ENCODE results near the gene MINDY4. TPM values are rescaled to one million over a fixed set of nuclear protein-coding genes. Genes with fewer than 3 reads are reported as not detected.

The MINDY4 gene
- total and polyA plus RNA-seq, 8 donors = 1.6 to 22.8 (median 6.4) TPM; not detected in 1

DNA sequence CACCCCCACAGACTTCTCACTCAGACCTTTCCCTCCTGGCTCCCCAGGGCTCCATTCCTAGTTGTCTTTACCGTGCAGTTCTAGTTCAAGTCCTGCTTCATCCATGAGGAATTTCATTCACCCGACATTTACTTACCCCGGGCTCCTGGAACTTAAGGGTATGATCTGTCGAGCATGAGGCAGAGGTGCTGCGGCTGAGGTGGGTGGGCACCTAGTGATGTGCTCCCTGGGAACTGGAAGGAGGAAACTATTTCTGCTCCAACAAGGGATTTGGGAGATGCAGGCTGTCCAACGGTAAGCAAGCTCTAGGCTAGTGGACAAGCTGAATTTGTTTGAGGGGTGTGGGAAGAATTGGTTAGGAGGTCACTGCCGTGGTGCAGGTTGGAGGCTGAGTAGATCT, 110.2 kb downstream of the MINDY4 start:
- TF ChIP-seq, protein P1, sequence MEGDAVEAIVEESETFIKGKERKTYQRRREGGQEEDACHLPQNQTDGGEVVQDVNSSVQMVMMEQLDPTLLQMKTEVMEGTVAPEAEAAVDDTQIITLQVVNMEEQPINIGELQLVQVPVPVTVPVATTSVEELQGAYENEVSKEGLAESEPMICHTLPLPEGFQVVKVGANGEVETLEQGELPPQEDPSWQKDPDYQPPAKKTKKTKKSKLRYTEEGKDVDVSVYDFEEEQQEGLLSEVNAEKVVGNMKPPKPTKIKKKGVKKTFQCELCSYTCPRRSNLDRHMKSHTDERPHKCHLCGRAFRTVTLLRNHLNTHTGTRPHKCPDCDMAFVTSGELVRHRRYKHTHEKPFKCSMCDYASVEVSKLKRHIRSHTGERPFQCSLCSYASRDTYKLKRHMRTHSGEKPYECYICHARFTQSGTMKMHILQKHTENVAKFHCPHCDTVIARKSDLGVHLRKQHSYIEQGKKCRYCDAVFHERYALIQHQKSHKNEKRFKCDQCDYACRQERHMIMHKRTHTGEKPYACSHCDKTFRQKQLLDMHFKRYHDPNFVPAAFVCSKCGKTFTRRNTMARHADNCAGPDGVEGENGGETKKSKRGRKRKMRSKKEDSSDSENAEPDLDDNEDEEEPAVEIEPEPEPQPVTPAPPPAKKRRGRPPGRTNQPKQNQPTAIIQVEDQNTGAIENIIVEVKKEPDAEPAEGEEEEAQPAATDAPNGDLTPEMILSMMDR (IDR thresholded peaks at IDR 0.05) = no peak
- no peak for TF ChIP-seq POLR2A (IDR thresholded peaks at IDR 0.05)
- no peak for TF ChIP-seq EP300 (IDR thresholded peaks at IDR 0.05)
- no peak for TF ChIP-seq POLR2AphosphoS5 (IDR thresholded peaks at IDR 0.05)
- Histone ChIP-seq H3K4me1 (peaks cover 0 to 27% (median 0%) of the 10 kb centered on the region in 4 donors), H3K4me3 (no peak overlapping the region), H3K36me3 (peaks cover 0 to 20% (median 0%) of the 10 kb centered on the region in 4 donors), H3K9me3 (no peaks in the 10 kb centered on the region), H3K27ac (peak overlapping the region in 1 of 5 donors; percentile 68), H3K27me3 (no peaks in the 10 kb centered on the region)
- DNase-seq = no peak
- intact Hi-C loops (cut with DNase I; ENCODE audit: low total_unique reads) = no loop called here
- 81 to 93% (median 91%) methylated on average over 7 of the region's 7 CpGs for WGBS, 5 donors

DNA sequence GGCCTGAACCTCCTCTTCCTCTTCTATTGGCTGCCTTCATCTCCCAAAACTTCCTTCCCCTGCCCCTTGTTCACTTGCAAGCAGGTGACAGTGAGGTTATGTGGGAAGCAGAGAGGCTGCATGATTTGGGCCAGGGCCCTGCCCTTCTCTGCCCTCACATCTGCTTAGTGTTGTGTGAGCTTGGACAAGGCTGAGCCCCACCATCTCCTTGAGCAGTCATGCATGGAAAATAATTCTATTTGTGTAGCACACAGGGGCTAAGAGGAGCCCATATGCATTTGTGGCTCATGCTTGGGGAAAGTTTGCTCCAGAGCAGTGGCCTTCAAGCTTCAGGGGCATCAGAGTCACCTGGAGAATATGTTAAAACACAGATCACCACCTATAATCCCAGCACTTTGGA, 113.7 kb downstream of the MINDY4 start:
- intact Hi-C loops (cut with DNase I; ENCODE audit: low total_unique reads) = no loop called here

DNA sequence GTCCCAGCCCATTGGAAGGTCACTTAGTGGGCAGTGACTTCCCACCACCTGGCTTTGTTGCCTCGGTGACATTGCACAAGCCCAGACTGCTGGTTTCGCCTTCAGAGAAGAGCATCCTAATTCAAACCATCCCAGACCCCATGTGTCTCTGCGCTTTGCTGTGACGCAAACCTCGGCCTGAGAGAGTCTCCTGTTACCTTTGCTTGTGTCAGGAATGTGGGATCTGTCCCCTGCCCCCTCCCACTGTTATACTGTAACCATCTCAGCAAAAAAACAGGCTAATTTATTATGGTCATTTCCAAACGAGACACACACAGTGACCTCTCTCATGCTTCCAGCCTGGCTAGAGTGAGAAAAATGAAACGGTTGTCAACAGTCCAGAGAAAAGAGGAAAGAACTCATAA, 115.4 kb downstream of the MINDY4 start:
- H3K4me1 ChIP-seq = peaks cover 0 to 29% (median 6%) of the 10 kb centered on the region in 4 donors
- DNase-seq = peak in 1 of 2 donors; percentile 46
- peaks cover 0 to 19% (median 0%) of the 10 kb centered on the region in 4 donors for H3K36me3 ChIP-seq
- H3K27ac ChIP-seq = peak overlapping the region in 2 of 5 donors; percentile 17 to 46
- TF ChIP-seq EP300 (IDR thresholded peaks at IDR 0.05) (no peak), POLR2A (IDR thresholded peaks at IDR 0.05) (no peak), POLR2AphosphoS5 (IDR thresholded peaks at IDR 0.05) (no peak)
- TF ChIP-seq, protein P1 (IDR thresholded peaks at IDR 0.05) = no peak
- H3K9me3 ChIP-seq = peaks cover 0 to 11% (median 0%) of the 10 kb centered on the region in 4 donors
- H3K27me3 ChIP-seq = no peaks in the 10 kb centered on the region
- intact Hi-C loops (cut with DNase I; ENCODE audit: low total_unique reads) = no loop called here
- 72 to 89% (median 86%) methylated on average over 7 of the region's 7 CpGs for WGBS, 5 donors
- no peak overlapping the region for H3K4me3 ChIP-seq

More for the DNA sequence above, 113.7 kb downstream of the MINDY4 start:
- Histone ChIP-seq H3K9me3 (peaks cover 0 to under 1% (median 0%) of the 10 kb centered on the region in 4 donors), H3K27me3 (no peaks in the 10 kb centered on the region), H3K27ac (no peak overlapping the region), H3K4me3 (no peak overlapping the region), H3K4me1 (peaks cover 0 to 43% (median 6%) of the 10 kb centered on the region in 4 donors), H3K36me3 (peaks cover 0 to 19% (median 0%) of the 10 kb centered on the region in 4 donors)
- TF ChIP-seq EP300 (IDR thresholded peaks at IDR 0.05) = no peak
- TF ChIP-seq, protein P1 (IDR thresholded peaks at IDR 0.05) = no peak
- TF ChIP-seq POLR2AphosphoS5 (IDR thresholded peaks at IDR 0.05) = no peak
- no peak for TF ChIP-seq POLR2A (IDR thresholded peaks at IDR 0.05)
- DNase-seq = no peak

DNA sequence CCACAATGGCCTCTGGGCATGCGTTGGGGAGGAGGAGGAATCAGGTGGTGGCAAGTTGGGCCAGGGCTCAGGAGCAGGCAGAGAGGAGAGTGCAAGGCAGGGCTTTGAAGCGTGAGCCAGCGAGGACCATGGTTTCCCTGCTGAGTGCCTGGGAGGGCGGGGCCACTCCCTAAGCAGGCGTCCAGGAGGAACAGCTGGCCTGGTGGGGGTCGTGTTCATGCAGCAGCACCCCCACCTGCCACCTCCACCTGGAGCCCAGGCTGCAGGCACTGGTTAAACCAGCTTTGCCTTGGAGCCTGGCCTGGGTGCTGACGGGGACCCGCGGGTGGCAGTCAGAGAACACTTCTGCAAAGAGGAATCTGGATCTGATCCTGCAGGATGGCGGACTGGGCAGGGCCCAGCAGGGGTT, 116.3 kb downstream of the MINDY4 start:
- peaks cover 0 to 26% (median 6%) of the 10 kb centered on the region in 4 donors for H3K4me1 ChIP-seq
- no peaks in the 10 kb centered on the region for H3K27me3 ChIP-seq
- H3K36me3 ChIP-seq = peaks cover 0 to 26% (median 0%) of the 10 kb centered on the region in 4 donors
- no peak for TF ChIP-seq EP300 (IDR thresholded peaks at IDR 0.05)
- TF ChIP-seq, protein P1 (IDR thresholded peaks at IDR 0.05) = no peak
- TF ChIP-seq POLR2A (IDR thresholded peaks at IDR 0.05) = no peak
- TF ChIP-seq POLR2AphosphoS5 (IDR thresholded peaks at IDR 0.05) = no peak
- intact Hi-C loops (cut with DNase I; ENCODE audit: low total_unique reads) = no loop called here
- H3K9me3 ChIP-seq = peaks cover 0 to 11% (median 0%) of the 10 kb centered on the region in 4 donors
- H3K4me3 ChIP-seq = no peak overlapping the region
- WGBS, 5 donors = 44 to 62% (median 53%) methylated on average over 5 to 10 of the region's 10 CpGs
- DNase-seq = peak in 1 of 2 donors; percentile 43
- H3K27ac ChIP-seq = peak overlapping the region in 1 of 5 donors; percentile 46
